Endothelial cell of umbilical vein (primary cell): ENCODE data around the gene POLR2J. TPM values are rescaled to one million over a fixed set of nuclear protein-coding genes. Genes with fewer than 3 reads are reported as not detected.
"Not testable (repeated sequence)": the region's sequence is repeated elsewhere in the genome, so short reads cannot be mapped to it uniquely, and the experiment has no call there.

Experiments used
- BruUV-seq: library from RNA; stranded (reverse); fragments of 400-500 nt; replicated peaks from 2 replicates; lab custom pipeline; 2021; lab: Mats Ljungman, UMichigan
- CTCF ChIA-PET: fragments of 300-600, 350-600 bp; sonication (Branson Sonifier 250); formaldehyde crosslinking; loops from one replicate; lab custom pipeline; 2021; ENCODE audit warnings: antibody characterized with exemption, inconsistent platforms; lab: Charles Lee
- POLR2A ChIA-PET: fragments of 300-600, 350-600 bp; sonication (Branson Sonifier 250); formaldehyde crosslinking; loops from one replicate; lab custom pipeline; 2021; ENCODE audit warnings: antibody characterized with exemption, inconsistent platforms; lab: Charles Lee
- DNase-seq: peaks from one replicate; pipeline ENCODE4 v3.0.0-alpha.2; 2011; ENCODE audit warnings: low read depth, low spot score
- FAIRE-seq: peaks from 2 replicates; lab custom pipeline; 2011; peaks lifted over from hg19 to GRCh38; lab: Jason Lieb, UNC
- H2AFZ ChIP-seq: 2 replicates; pipeline ENCODE4 v1.6.0; 2012; ENCODE audit warnings: low read depth, low read length, control low read depth, inconsistent platforms
- H3K27ac ChIP-seq: 2 replicates; pipeline ENCODE4 v1.5.1; 2011; ENCODE audit warnings: low read depth, mild to moderate bottlenecking, control low read depth, low read length, moderate library complexity; ENCODE audit not compliant: insufficient read depth
- H3K27me3 ChIP-seq, 2 experiments: 2 replicates each; pipeline versions ENCODE4 v1.6.0 to v1.6.1; 2011; ENCODE audit warnings: low read length in 2 of 2, mixed read lengths in 1 of 2; ENCODE audit not compliant: control insufficient read depth in 2 of 2, insufficient read depth in 2 of 2
- H3K36me3 ChIP-seq, 2 experiments: 2 replicates in 1 of 2; 3 replicates in 1 of 2; pipeline ENCODE4 v1.5.1; 2011; ENCODE audit warnings: low read length in 2 of 2, mild to moderate bottlenecking in 1 of 2, moderate library complexity in 1 of 2; ENCODE audit not compliant: control insufficient read depth in 2 of 2, insufficient read depth in 2 of 2; ENCODE audit errors: extremely low read depth in 1 of 2
- H3K4me1 ChIP-seq: 3 replicates; pipeline ENCODE4 v1.5.1; 2011; ENCODE audit warnings: mild to moderate bottlenecking, low read length; ENCODE audit not compliant: control insufficient read depth, insufficient read depth; ENCODE audit errors: extremely low read depth
- H3K4me2 ChIP-seq: 2 replicates; pipeline ENCODE4 v1.6.1; 2011; ENCODE audit warnings: low read length, control low read depth, mixed read lengths; ENCODE audit not compliant: insufficient read depth
- H3K4me3 ChIP-seq, 3 experiments: fragments of 200-600 bp in 1 of 3; sonication (generic), shearing (Covaris generic) in 1 of 3; replicated peaks in 1 of 3; 2 replicates each; pipeline ENCODE4 v1.5.1; 2011 to 2016; ENCODE audit warnings: control low read depth in 3 of 3, low read length in 3 of 3, mild to moderate bottlenecking in 2 of 3, inconsistent platforms in 1 of 3, low read depth in 1 of 3, moderate library complexity in 1 of 3; ENCODE audit not compliant: insufficient read depth in 1 of 3
- H3K79me2 ChIP-seq: 2 replicates; pipeline ENCODE4 v1.6.0; 2012; ENCODE audit warnings: low read length, inconsistent platforms; ENCODE audit not compliant: control insufficient read depth, insufficient read depth
- H3K9ac ChIP-seq: replicated peaks from 2 replicates; pipeline ENCODE3; 2011; ENCODE audit warnings: low read length, control low read depth; ENCODE audit not compliant: insufficient read depth; ENCODE audit errors: extremely low read depth
- H3K9me1 ChIP-seq: replicated peaks from 3 replicates; pipeline ENCODE4 v1.6.0; 2011; ENCODE audit warnings: mild to moderate bottlenecking, low read length; ENCODE audit not compliant: control insufficient read depth, insufficient read depth; ENCODE audit errors: extremely low read depth
- H3K9me3 ChIP-seq: replicated peaks from 2 replicates; pipeline ENCODE4 v1.5.1; 2012; ENCODE audit warnings: low read length, inconsistent platforms; ENCODE audit not compliant: control insufficient read depth, insufficient read depth
- H4K20me1 ChIP-seq: replicated peaks from 2 replicates; pipeline ENCODE3; 2011; ENCODE audit warnings: mild to moderate bottlenecking, low read length; ENCODE audit not compliant: control insufficient read depth, insufficient read depth; ENCODE audit errors: extremely low read depth
- EZH2 ChIP-seq: IDR thresholded peaks from 2 replicates; pipeline ENCODE4 v1.6.1; 2012; ENCODE audit warnings: borderline replicate concordance, low read depth, mild to moderate bottlenecking, moderate library complexity, low read length, inconsistent platforms; ENCODE audit not compliant: severe bottlenecking
- FOS ChIP-seq: IDR thresholded peaks from 2 replicates; pipeline ENCODE4 v1.6.1; 2011; ENCODE audit warnings: mild to moderate bottlenecking, low read length, moderate library complexity, borderline replicate concordance; ENCODE audit not compliant: insufficient read depth
- GATA2 ChIP-seq: IDR thresholded peaks from 2 replicates; pipeline ENCODE4 v1.7.0; 2011; ENCODE audit warnings: low read depth, mild to moderate bottlenecking, moderate library complexity, mixed read lengths, low read length; ENCODE audit not compliant: insufficient read length, insufficient read depth
- JUN ChIP-seq: IDR thresholded peaks from 2 replicates; pipeline ENCODE4 v1.6.1; 2011; ENCODE audit warnings: borderline replicate concordance, low read depth; ENCODE audit not compliant: insufficient read length, insufficient read depth
- MYC ChIP-seq: IDR thresholded peaks from one replicate; pipeline ENCODE4 v1.6.1; 2011; ENCODE audit warnings: mild to moderate bottlenecking, low read depth, low read length
- POLR2A ChIP-seq: IDR thresholded peaks from 2 replicates; pipeline ENCODE4 v1.6.1; 2012; ENCODE audit warnings: low read depth, mild to moderate bottlenecking, control low read depth, low read length
- POLR2AphosphoS5 ChIP-seq: IDR thresholded peaks from 2 replicates; pipeline ENCODE4 v1.6.1; 2012; ENCODE audit warnings: low read depth, mild to moderate bottlenecking, control low read depth, low read length, moderate library complexity; ENCODE audit not compliant: insufficient read depth
- dilution Hi-C: fragments of 300-500 bp; cut with MboI; formaldehyde crosslinking; loops from one replicate; pipeline ENCODE4 v1.15.0; 2019; ENCODE audit warnings: low sequenced_read_pairs; ENCODE audit not compliant: extremely low pct_ligation_motif_present
- intact Hi-C: fragments of 100-400 bp; cut with micrococcal nuclease; formaldehyde crosslinking; loops from one replicate; pipeline ENCODE4 v1.10.0; 2022
- polyA plus RNA-seq, 4 experiments: library from polyadenylated mRNA; depleted of rRNA in 3 of 4; stranded (reverse) in 3 of 4; unstranded in 1 of 4; fragments of >200 nt; gene quantifications; 2 replicates each; pipeline versions ENCODE4 v1.2.1 to v1.2.3, GENCODE V29; 2011 to 2012; ENCODE audit warnings: missing spikeins in 1 of 4
- total RNA-seq: library from RNA; stranded (reverse); gene quantifications from 2 replicates; pipeline ENCODE4 v1.2.3, GENCODE V29; 2021
- TF ChIP-seq, protein P1 (sequence below), 2 donors: IDR thresholded peaks; 1 replicate in 1 of 2; 2 replicates in 1 of 2; pipeline ENCODE4 v1.5.1; 2011; ENCODE audit warnings: low read length in 2 of 2, mild to moderate bottlenecking in 2 of 2, moderate library complexity in 2 of 2, control low read depth in 1 of 2, inconsistent platforms in 1 of 2, low read depth in 1 of 2; ENCODE audit not compliant: insufficient read depth in 1 of 2; ENCODE audit errors: extremely low read depth in 1 of 2

The POLR2J gene
- total and polyA plus RNA-seq, 2 donors (not counting 3 experiments of a cell fraction or from before 2014, with no cell fraction given): 48.7 to 93.6 TPM

DNA sequence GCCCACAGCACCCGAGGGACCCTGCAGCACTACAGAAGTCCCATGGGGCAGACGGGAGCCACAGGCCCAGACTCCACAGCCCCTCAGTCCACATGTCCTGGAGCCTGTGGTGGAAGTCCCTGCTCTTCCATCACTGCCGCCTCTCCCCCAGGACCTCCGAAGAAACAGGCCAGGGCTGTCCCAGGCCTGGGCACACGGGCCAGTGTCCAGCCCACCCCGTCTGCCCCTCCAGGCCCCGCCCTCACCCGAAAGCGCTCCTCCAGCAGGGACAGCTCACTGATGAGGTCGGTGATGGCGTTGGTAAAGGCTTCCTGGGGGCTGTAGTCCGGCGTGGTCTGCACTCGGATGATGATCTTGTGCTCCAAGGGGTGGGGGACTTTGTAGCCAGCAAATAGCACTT is 4.6 kb downstream of the POLR2J start:
- not testable (repeated sequence) for H3K9ac ChIP-seq, H3K9me1 ChIP-seq, BruUV-seq

DNA sequence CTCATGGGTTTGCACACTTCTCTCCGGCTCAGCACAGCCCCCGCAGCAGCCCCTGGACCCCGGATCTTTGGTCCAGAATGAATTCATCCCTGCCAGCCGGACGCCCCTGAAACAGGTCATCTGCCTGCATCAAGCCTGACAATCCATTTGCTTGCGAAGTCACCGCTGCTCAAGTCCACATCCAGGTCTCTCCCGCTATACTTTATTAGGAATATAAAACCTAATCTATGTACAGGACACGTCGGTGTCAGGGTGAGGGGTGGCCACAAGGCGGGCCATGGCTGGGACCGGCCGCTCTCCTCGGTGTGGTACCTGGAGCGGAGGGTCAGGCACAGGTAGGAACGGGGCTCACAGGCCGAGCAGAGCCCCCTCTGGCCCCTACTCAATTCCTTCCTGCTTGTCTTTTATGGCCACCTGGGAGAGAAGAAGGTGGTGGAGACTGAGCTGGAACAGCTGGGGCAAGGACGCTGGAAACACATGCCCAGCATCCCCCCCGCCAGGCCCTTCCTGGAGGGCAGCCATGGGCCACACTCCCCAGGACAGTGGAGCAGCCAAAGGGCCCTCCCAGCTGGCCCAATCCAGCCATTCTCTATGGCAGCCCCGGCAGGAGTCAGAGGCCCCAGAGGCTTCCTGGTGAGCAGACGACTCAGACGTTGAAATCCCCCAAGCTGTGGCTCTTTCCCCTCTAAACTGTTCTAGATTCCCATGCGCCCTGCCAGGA is 5.3 kb downstream of the POLR2J start:
- TF ChIP-seq POLR2A (no peak), POLR2AphosphoS5 (no peak), GATA2 (no peak), EZH2 (no peak), FOS (no peak), JUN (no peak), MYC (no peak)
- TF ChIP-seq, protein P1, sequence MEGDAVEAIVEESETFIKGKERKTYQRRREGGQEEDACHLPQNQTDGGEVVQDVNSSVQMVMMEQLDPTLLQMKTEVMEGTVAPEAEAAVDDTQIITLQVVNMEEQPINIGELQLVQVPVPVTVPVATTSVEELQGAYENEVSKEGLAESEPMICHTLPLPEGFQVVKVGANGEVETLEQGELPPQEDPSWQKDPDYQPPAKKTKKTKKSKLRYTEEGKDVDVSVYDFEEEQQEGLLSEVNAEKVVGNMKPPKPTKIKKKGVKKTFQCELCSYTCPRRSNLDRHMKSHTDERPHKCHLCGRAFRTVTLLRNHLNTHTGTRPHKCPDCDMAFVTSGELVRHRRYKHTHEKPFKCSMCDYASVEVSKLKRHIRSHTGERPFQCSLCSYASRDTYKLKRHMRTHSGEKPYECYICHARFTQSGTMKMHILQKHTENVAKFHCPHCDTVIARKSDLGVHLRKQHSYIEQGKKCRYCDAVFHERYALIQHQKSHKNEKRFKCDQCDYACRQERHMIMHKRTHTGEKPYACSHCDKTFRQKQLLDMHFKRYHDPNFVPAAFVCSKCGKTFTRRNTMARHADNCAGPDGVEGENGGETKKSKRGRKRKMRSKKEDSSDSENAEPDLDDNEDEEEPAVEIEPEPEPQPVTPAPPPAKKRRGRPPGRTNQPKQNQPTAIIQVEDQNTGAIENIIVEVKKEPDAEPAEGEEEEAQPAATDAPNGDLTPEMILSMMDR (IDR thresholded peaks at IDR 0.05; ENCODE audit: extremely low read depth in 1 of 2, insufficient read depth in 1 of 2, low read depth in 1 of 2, low read length in 2 of 2): no peak
- intact Hi-C loops (no loop called here), dilution Hi-C loops (no loop called here)
- no TSS peak for BruUV-seq
- DNase-seq: no peak
- Histone ChIP-seq H3K9me1 (no peaks in the 10 kb centered on the region), H3K4me2 (no peak overlapping the region), H3K9ac (no peak overlapping the region), H2AFZ (no peak overlapping the region), H3K27ac (no peak overlapping the region), H3K79me2 (peaks cover 2% of the 10 kb centered on the region), H3K9me3 (no peaks in the 10 kb centered on the region), H4K20me1 (no peaks in the 10 kb centered on the region), H3K4me1 (no peaks in the 10 kb centered on the region), H3K4me3 (no peak overlapping the region), H3K36me3 (peaks cover 2 to 20% of the 10 kb centered on the region in 2 experiments), H3K27me3 (no peaks in the 10 kb centered on the region)
- CTCF ChIA-PET: no interaction called here
- POLR2A ChIA-PET: no interaction called here
- FAIRE-seq: no peak

More for the DNA sequence above, 4.6 kb downstream of the POLR2J start:
- H3K4me2 ChIP-seq, POLR2A ChIA-PET, H2AFZ ChIP-seq, H3K79me2 ChIP-seq, intact Hi-C loops, H3K4me3 ChIP-seq, H3K27me3 ChIP-seq, DNase-seq, H3K9me3 ChIP-seq, FAIRE-seq, H3K27ac ChIP-seq, H4K20me1 ChIP-seq, H3K4me1 ChIP-seq, CTCF ChIA-PET, dilution Hi-C loops: not testable (repeated sequence)
- H3K36me3 ChIP-seq: peaks cover 2 to 20% of the 10 kb centered on the region in 2 experiments
